ENCODE results near the gene PPP1R9A.

The PPP1R9A gene

DNA sequence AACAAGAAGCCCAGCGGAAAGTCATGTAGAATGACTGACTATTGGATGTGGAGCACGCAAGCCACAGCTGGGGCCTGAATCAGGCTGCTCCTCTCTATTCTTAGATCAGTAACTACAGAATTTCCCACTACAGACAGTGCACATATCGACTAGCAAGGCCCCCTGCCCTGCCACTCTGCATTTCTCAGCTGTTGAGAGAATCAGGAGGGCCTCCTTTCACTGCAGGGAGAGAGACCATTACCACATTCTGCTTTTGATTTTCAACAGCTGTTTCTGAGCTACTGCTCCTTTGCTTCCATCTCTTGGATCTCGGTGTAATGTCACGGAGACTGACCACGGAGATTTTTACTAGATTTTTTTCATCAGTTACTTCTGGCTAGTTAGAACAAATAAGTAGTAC, 343.2 kb downstream of the PPP1R9A start:
- DNase-seq, result no peak

DNA sequence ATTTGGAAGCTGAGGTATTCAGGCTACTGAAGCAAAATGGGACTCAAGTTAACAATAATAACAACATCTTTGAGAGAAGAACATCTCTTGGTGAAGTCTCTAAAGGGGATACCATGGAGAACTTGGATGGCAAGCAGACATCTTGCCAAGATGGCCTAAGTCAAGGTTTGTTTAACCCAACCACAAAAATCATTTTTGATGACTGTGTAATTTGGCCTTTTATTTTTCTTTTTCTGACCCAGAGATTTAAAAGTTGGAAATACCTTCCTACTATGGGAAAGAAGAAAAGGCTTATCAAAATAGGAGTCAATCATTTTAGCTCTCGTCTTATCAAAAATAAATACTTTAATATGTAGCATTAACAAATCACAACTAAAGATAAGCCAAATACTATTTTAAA, 344.6 kb downstream of the PPP1R9A start:
- no peak for DNase-seq

DNA sequence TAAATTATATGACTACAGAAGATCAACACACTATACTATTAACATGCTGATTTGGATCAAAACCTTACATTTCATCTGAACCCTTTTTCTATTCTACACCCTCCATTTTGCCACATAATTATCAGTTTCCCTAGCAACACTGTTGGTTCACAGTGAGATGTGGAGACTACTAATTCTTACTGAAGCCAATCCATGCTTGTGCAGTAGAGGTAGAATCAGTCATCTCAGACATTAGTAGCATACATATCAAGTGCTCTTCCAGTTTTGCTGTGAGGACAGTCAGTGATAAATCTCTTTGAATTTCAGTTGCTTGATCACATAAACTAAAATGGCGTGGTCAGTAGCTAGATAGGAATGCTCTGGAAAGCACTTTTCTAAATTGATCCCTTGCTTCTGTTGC, 346.6 kb downstream of the PPP1R9A start:
- DNase-seq, result no peak

DNA sequence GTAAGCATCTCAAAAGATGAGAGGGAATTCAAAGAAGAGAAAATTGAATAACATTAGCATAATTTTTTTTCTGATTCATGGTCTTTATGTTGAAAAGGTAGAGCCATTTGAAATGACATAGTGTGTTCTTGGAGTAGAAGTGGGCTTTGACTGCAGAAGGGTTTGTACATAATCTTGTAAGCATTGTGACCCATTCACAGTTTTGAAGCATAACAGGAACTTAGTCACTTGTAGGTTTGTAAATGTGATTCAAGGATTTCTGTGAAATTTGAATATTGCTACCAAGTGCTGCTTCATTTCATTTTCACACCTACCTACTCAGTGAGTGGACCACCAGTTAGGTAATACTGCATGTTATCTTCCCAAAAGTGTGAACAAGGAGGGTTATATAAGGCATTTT, 348.3 kb downstream of the PPP1R9A start:
- no peak for DNase-seq

DNA sequence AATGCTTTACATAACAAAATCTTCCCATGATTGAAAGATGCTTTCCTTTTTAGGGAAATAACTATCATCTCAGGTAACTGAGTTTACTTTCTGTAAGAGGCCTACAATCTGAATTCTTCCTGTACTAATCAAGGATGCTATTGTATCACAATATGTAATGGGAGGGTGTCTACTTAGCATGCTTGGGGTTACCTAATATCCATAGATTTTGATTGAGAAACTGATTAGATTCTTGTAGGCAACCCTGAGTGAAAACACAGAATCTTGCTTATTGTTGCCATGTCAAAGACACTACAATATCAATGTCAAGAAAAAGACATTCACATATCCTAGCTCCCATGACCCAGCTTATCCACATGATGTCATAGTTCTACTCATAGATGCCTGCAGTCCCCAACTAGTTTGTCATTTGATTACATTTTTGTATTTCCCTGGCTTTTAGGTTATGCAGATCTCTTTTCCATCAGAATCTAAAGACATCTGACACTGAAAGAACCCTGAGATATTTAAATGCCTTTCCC, 354.6 kb downstream of the PPP1R9A start:
- no peak for DNase-seq

DNA sequence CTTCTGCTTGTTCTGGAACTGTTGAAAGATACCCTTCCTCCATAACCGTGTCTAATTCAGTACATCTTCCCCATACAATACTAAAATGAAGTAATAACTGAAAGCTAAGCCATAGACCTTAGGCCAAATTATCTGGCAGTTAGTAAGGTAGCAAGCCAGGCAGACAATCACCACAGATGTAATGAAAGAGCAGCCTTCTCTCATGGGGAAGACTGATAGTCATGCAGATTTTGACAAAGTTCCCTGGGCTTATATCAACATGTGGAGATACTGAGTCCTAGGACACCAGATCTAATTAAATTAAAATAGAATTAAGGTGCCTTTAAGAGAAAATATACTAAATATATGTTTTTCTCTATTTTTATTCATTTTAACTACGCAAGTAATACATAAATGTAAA, 355.5 kb downstream of the PPP1R9A start:
- no peak for DNase-seq

DNA sequence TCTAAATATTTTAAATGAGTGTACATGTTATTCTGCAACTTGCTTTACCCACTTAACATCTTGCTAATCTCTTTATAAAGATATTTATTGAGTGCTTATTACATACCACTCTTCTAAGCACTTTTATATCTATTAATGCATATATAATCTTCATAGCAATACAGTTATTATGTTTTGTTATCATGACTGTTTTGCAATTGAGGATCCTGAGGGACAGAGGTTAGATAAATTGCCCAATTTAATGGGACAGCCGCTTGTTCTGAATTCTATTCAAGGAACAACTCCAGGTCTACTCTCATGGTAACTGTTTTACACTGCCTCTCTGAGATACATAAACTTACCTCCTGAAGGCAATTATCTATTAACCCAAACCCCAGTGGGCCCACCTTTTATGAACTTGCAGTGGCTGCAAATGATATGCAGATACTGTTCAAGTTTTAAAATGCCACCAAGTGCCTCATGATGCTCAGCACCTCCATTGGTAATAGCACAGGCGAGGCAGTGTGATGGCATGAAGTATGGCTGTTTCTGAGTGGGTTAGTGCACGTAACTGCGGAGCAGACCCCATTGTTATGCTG, 356.5 kb downstream of the PPP1R9A start:
- no peak for DNase-seq

DNA sequence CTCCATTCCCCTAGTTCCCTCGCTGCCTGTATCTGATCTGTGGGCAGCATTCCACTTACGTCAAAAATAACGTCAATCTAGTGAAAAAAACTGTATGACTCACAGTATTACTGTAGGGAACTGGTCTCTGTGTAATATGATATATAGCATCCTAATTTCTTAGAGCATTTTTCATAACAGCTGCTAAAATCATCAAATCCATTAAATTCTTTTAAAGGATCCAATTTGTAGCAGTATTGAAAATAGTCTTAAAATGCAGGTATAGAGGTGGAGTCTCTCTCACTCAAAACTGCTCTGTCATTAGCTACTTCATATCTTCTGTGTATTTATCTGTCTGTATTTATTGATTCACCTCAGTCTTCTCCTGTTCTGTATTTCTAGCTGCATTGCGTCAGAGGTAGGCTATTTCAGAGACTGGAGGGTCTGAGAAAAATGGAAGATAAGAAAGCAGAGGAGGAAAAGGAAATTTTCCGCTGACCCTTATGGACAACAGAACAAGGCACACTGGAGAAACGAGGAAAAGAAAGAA, 357.0 kb downstream of the PPP1R9A start:
- no peak for DNase-seq

DNA sequence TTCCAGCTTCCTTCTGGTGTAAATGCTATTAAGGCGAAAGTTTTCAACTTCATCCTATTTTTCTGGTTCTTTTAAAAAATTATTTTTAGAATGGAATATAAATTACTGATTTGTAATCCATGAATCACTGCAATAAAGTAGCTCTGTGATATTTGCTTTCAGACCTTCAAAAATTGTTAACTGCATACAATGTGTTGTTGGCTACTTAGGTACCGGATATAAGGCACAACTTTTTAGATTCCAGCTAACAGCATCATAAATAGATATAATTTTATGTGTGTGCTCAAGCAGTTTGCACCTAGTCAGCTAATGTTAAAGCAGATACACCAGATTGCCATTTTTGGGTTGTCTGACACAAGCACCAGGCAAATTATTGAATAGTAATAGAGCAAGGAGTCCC, 358.2 kb downstream of the PPP1R9A start:
- no peak for DNase-seq

DNA sequence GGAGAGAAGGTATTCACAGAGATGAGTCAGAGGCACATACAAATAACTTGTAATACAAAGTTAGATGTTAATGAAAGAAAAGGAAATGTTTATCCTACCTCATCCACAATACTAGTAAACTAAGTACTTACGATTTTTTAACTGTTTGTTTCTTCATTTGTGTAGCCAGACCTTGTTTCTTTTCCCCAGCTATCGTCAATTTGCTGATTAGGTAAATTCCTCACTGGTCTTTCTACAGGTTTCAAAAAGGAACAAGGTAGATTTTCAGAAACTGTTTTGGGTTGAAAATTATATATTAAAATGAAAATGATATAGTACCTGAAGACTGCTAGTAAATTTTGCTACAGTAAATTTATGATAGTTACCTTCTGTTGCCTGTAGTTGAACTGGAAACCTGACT, 360.4 kb downstream of the PPP1R9A start:
- DNase-seq, result no peak

DNA sequence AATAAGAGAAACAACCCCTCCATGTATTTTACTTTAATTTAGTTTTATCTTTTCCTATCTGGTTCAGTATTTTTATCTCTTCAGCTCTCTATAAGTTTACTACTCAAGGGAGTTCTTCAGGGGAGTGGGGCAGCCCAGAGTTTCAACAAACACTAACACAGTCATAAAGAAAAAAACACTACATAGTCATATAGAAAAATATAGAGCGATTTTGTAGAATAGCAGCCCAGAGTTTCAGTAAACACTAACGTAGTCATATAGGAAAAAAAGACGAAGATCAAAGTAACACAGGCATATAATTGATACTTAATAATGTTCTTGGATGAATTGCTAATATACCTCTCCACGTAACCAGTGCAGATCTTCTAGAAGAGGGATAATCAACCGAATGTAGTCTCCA, 362.2 kb downstream of the PPP1R9A start:
- DNase-seq, result no peak

DNA sequence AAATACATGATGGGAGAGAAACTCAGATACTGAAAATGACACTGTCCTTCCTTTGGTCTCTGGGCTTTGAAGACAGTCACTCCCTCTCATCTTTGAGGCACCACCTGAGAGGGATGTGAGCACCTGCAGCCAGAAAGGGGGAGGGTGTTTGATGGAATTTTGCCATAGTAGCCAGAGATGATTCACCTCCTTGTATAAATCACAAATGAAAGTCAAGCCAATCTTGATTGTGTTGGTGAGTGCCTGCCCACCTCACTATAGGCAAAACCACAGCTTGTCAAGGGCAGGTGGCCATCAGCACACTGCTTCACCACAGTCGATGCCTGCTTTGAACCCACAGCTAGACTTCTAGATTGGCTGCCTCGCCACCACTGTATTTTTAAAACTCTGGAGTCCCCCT, 368.7 kb downstream of the PPP1R9A start:
- DNase-seq, result no peak

DNA sequence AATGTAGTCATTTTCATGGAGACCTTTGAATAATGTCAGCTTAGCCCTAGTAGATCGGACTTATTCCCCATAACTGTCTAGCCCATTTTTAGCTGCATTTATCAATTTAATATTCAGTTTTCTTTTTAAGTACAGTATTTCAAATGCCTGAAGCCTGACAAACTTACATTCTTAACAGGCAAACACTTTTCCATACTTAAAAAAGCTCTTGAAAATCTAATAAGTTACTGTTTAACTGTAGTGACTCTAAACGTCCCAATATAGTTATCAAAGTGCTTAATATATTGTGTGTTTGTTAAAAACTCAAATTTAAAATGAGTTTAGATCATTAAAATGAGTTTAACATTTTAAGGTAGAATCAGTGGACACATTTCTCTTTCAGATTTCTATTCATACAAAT, 372.0 kb downstream of the PPP1R9A start:
- DNase-seq, result no peak

DNA sequence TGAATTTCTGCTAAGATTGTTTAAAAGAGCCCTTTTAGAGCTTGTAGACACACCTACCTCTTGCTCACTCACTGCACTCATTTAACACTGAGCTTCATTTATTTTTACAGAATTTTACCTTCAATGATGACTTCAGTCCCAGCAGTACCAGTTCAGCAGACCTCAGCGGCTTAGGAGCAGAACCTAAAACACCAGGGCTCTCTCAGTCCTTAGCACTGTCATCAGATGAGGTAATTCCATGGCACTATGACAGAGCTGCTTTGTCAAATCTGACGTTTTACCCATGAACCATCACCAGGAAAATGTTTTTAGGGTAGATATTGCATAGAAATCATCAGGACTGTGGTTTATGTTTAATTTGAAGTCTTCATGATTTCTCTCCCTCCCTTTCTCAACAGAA, 378.7 kb downstream of the PPP1R9A start:
- DNase-seq, result no peak

DNA sequence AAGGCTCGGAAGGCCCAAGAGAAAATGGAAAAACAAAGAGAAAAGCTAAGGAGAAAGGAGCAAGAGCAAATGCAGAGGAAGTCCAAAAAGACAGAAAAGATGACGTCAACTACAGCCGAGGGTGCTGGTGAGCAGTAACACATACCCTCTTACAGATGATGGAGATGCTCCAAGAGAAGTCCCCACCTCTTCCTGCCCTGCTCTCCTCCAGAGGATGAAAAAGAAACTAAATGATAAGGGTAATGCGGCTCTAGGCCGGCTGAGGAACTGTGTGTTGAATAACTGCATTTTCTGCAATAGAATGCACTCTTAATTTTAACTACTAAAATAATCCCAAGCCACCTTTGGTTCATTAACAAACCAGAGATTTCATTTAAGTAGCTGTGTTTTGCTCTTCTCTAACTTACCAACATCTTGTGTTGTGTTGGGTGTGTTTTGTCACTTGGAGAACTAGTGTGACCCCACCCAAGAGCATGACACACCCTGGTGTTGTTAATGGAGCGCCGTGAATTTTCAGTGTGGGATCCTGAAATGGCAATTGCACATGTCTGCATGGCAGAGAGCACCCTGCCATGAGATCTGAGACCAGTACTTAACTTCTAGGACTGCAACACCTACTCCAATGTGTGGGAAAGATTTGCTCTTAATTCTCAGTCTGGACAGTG, 382.9 kb downstream of the PPP1R9A start:
- no peak for DNase-seq

DNA sequence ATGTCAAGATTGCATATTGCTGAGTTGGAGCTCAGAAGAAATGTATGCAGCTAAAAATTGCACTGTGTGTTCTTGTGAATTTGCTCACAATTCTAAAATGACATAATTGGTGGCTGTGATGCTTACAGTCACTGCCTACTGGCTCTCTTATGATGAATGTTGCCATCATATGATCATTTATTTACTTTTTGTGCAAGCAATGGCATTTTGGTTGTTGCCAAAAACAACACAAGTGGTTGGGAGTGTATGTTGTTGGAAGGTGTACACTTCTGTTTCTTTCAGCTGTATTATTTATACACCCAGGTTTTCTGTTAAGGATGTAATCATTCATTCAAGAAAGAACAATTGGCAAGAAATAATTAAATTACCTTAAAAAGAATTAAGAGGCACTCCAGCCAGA, 388.0 kb downstream of the PPP1R9A start:
- DNase-seq, result no peak

DNA sequence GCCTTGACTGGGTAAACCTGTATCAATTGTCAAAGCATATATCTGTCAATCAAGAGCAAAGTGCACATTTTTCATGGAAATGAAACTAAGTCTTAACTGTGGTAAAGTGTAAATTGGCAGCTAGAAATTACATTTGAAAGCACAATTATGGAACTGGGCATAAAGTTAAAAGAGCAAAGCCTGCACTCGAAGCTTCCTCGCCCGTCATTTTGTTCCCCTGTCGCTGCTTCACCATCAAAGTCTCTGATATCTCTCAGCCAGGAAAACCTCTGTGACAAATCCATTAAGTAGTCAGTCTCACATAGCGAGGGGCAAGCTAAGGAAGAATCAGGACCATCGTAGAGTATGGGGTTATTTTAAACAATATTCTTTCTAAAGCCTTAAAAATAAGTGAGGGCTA, 389.1 kb downstream of the PPP1R9A start:
- no peak for DNase-seq

DNA sequence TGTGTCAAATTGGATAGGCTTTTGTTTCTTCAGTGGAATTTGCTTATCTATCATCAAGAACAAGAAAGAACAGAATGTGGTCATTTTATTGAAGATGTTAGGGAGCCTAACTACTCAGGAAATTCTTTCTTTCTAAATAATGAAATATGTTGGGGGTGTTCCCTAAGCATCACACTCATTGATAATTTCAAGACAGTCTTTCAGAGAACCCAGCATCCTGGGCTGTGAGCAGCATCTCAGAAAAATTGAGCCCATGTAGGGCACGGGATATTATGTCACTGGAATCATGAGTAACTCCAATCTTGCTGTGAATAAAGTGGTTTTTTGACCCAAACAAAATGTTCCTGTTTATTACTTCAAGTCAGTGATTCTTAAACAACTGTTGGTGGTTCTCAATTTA, 389.6 kb downstream of the PPP1R9A start:
- DNase-seq, result no peak

DNA sequence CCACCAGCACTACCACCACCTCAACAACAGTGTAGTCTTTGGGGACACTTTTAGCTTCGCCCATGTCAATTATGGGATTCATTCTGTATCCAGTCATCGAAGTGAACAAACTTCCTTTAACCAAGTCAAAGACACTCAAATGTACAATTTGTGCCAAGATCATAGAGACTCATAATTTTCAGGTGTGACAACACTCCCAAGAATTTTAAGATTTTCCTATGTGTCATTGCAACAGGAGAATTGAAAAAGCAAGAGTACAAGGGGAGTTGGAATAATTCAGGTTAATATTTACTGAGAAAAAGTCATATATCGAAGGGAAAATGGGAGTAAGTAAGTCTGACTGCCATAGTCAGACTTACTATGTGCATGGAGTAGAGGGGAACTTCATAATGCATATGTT, 390.7 kb downstream of the PPP1R9A start:
- DNase-seq, result no peak

DNA sequence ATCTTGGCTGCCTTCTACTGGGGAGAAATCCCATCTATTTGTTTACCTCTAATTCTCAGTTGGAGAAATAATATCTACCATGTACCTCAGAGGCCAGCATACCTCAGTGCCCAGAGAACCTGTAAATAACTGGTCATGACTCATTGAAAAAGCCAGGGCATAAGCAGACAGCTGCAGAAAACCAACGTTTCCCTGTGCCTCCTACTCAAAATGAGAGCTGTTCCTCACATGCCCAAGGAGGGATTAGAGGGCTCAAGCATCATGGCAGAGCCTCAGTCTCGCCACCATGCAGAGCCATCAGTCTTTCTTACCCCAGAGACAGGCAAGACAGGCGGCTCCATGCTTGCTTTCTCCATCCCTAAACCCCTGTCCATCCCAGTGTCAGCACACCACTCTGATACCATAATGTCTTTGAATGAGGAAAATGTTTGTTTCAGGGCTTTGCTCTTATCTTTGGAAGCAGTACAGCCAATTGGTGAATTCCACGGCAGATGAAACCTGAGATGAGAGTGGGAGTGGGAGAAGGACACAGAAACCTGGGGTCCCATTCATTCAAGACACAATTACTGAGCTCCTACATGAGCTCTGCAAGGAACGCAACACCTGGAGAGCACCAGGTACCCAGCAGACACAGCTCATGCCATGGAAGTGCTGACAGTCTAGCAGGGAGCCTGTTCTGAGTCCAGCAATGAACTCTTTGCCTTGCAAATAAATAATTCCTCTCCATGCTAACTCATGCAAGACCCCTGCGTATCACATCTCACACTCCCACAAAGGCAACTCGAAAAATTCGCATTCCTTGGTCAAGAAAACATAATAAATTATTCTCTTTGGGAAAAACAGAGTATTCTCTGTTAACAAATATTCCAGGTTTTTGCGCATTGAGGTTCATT, 395.9 kb downstream of the PPP1R9A start:
- DNase-seq, result no peak

DNA sequence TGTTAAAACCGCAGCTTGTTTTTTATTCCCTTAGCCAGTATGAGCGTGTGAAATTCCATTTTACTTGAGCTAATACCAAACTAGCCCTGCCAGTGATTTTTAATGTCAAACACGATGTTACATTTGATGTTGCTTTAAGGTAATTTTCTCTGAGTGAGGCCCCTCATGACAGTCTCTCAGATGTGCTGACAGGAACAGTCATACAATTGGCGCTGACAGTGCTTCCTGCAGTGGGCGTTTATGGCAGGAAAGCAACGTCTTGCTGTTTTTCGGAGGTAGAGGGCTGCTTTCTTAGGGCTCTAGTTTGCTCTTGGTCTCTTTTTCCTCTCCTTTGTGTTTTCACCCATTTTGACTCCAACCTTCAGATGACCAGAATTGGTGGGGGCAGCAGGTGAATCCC, 397.6 kb downstream of the PPP1R9A start:
- DNase-seq, result no peak

DNA sequence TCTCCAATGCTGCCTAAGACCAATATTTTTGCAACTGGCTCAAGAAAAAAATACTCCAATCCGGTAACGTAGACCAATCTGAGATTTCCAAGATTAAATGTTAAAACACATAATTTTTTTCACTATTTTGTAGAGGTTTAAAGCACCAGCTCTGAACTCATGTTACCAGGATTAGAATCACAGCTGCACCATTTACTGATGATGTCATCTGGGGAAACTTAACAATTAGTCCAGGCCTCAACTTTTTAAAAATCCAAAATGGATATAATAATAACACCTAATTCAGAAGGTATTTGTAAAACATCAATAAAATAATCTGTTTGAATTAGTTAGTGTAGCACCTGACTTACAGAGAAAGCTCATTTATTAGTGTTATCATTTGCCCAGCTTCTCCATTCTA, 402.6 kb downstream of the PPP1R9A start:
- no peak for DNase-seq
